HepG2 (cell line): ENCODE data around the gene HNRNPM. TPM values are rescaled to one million over a fixed set of nuclear protein-coding genes. Genes with fewer than 3 reads are reported as not detected.
A peak's percentile ranks its signal among the peaks of the same experiment; 100 is the strongest.

Experiments used
- ARHGAP35 ChIP-seq: sonication (generic); formaldehyde crosslinking; IDR thresholded peaks from 2 replicates; pipeline ENCODE4 v1.9.0; 2022; ENCODE audit warnings: mild to moderate bottlenecking, inconsistent platforms, moderate library complexity, missing genetic modification reagents, borderline replicate concordance
- BHLHE40 ChIP-seq: IDR thresholded peaks from 2 replicates; pipeline ENCODE4 v1.6.1; 2011; ENCODE audit warnings: low read length, improper control_type of control experiment
- CC2D1A ChIP-seq: sonication (generic); formaldehyde crosslinking; IDR thresholded peaks from 2 replicates; pipeline ENCODE4 v1.8.1; 2023; ENCODE audit warnings: mild to moderate bottlenecking, missing genetic modification reagents
- DNMT1 ChIP-seq: sonication (generic); formaldehyde crosslinking; IDR thresholded peaks from 2 replicates; pipeline ENCODE4 v1.5.1; 2020; ENCODE audit warnings: mild to moderate bottlenecking, missing genetic modification reagents
- FOXA1 ChIP-seq, 2 experiments: fragments of 450-650 bp in 1 of 2; sonication (generic) in 1 of 2; formaldehyde crosslinking in 1 of 2; IDR thresholded peaks; 2 replicates each; pipeline versions ENCODE4 v1.4.0 to v1.6.1; 2016 to 2020; ENCODE audit warnings: missing genetic modification reagents in 1 of 2
- FOXJ3 ChIP-seq: sonication (generic); formaldehyde crosslinking; IDR thresholded peaks from 2 replicates; pipeline ENCODE4 v1.4.0; 2020; ENCODE audit warnings: missing genetic modification reagents, mild to moderate bottlenecking, borderline replicate concordance
- HOXA3 ChIP-seq: sonication (generic); formaldehyde crosslinking; IDR thresholded peaks from 2 replicates; pipeline ENCODE4 v1.5.0; 2020; ENCODE audit warnings: missing genetic modification reagents
- HOXA5 ChIP-seq: sonication (generic); formaldehyde crosslinking; IDR thresholded peaks from 2 replicates; pipeline ENCODE4 v1.4.0; 2020; ENCODE audit warnings: missing genetic modification reagents
- JUNB ChIP-seq: sonication (generic); formaldehyde crosslinking; IDR thresholded peaks from 2 replicates; pipeline ENCODE4 v1.8.0; 2022; ENCODE audit warnings: missing genetic modification reagents, mild to moderate bottlenecking, borderline replicate concordance
- KMT2A ChIP-seq: sonication (generic); formaldehyde crosslinking; IDR thresholded peaks from 2 replicates; pipeline ENCODE4 v1.4.0; 2020; ENCODE audit warnings: missing genetic modification reagents
- MTERF4 ChIP-seq: sonication (generic); formaldehyde crosslinking; IDR thresholded peaks from 2 replicates; pipeline ENCODE4 v1.8.0; 2023; ENCODE audit warnings: mild to moderate bottlenecking, missing genetic modification reagents
- PHF20 ChIP-seq: sonication (generic); formaldehyde crosslinking; IDR thresholded peaks from 2 replicates; pipeline ENCODE4 v1.5.0; 2020; ENCODE audit warnings: mild to moderate bottlenecking, missing genetic modification reagents
- RCOR2 ChIP-seq: IDR thresholded peaks from 2 replicates; pipeline ENCODE4 v1.6.1; 2016; ENCODE audit warnings: missing biosample characterization, missing genetic modification reagents
- TEAD3 ChIP-seq: optimal IDR thresholded peaks from 2 replicates; pipeline ENCODE3; 2016; ENCODE audit warnings: borderline replicate concordance
- TEF ChIP-seq: sonication (generic); formaldehyde crosslinking; IDR thresholded peaks from 2 replicates; pipeline ENCODE4 v1.5.0; 2020; ENCODE audit warnings: missing genetic modification reagents
- TFAP4 ChIP-seq: sonication (generic); IDR thresholded peaks from 2 replicates; pipeline ENCODE4 v1.6.1; 2016; ENCODE audit warnings: low read depth, borderline replicate concordance
- THRA ChIP-seq: sonication (generic); formaldehyde crosslinking; IDR thresholded peaks from 2 replicates; pipeline ENCODE4 v1.4.0; 2020; ENCODE audit warnings: missing genetic modification reagents, borderline replicate concordance
- THYN1 ChIP-seq: sonication (generic); formaldehyde crosslinking; IDR thresholded peaks from 2 replicates; pipeline ENCODE4 v1.8.1; 2023; ENCODE audit warnings: low read depth, mild to moderate bottlenecking, moderate library complexity, missing genetic modification reagents, borderline replicate concordance
- ZMAT3 ChIP-seq: sonication (generic); formaldehyde crosslinking; conservative IDR thresholded peaks from 2 replicates; pipeline ENCODE4 v1.7.0; 2021; ENCODE audit warnings: missing genetic modification reagents
- ZNF543 ChIP-seq: sonication (generic); formaldehyde crosslinking; IDR thresholded peaks from 2 replicates; pipeline ENCODE4 v1.4.0; 2020; ENCODE audit warnings: mild to moderate bottlenecking, missing genetic modification reagents
- ZNF597 ChIP-seq: sonication (generic); formaldehyde crosslinking; IDR thresholded peaks from 2 replicates; pipeline ENCODE4 v1.5.0; 2020; ENCODE audit warnings: missing genetic modification reagents
- ZZZ3 ChIP-seq: sonication (generic); formaldehyde crosslinking; IDR thresholded peaks from 2 replicates; pipeline ENCODE4 v1.4.0; 2020; ENCODE audit warnings: missing genetic modification reagents, mild to moderate bottlenecking, borderline replicate concordance
- polyA plus RNA-seq, 8 experiments: library from polyadenylated mRNA; depleted of rRNA in 3 of 8; stranded (reverse) in 7 of 8; unstranded in 1 of 8; fragments of >200 nt; fragmentation: Illumina TruSeq in 4 of 8; extraction: Trizol in 4 of 8; gene quantifications; 2 replicates each; pipeline versions ENCODE4 v1.2.1 to v1.2.3, GENCODE V29; 2011 to 2016; ENCODE audit warnings: low read depth in 4 of 8, missing spikeins in 1 of 8, mixed read lengths in 1 of 8; ENCODE audit not compliant: insufficient read depth in 1 of 8
- total RNA-seq, 5 experiments: library from RNA; depleted of rRNA; stranded (reverse); fragments of >200 nt; fragmentation: Illumina TruSeq; extraction: Trizol; gene quantifications; 2 replicates each; pipeline ENCODE4 v1.2.3, GENCODE V29; 2016; ENCODE audit warnings: low read depth in 1 of 5
- TF ChIP-seq, protein P1 (sequence below): sonication (generic); formaldehyde crosslinking; IDR thresholded peaks from 2 replicates; pipeline ENCODE4 v1.8.0; 2022; ENCODE audit warnings: mild to moderate bottlenecking, missing genetic modification reagents, moderate library complexity

HNRNPM gene
- total and polyA plus RNA-seq, 2 of the 13 experiments (the other 11 are each of a cell fraction or from before 2014, with no cell fraction given), result 56.7 to 102 TPM

DNA sequence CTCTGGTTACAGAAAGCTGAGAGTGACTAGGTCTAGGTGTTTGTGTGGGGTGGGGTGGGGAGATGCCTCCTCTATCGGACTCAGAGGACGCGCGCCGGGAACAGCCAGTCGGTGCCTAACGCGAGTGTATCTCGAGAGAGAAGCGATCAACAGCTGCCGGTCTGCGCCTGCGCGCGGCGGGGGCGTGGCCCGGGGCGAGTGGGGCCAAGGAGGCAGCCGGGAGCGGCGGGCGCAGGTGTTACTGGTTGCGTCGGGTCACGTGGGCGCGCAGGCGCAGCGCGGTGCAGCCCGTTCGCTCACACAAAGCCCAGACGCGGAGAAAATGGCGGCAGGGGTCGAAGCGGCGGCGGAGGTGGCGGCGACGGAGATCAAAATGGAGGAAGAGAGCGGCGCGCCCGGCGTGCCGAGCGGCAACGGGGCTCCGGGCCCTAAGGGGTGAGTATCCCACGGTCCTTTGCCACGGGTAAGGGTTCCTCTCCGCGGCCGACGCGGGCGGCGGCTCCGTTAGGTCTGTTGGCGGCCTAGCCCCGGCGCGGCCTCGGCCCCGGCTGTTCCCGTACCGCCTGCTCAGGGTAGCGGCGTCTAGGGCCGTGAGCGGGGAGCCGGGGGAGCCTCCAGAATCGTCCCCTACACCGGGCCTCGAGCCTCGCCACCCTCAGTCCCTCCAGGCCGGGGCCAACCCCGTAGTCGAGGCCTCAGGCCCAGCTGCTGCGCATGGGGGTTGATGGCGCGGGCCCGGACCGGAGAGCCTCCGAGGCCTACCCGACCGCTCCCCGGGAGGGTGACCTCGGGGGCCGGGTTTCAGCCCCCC is at the start of gene HNRNPM (continued):
- TF ChIP-seq THRA, result no peak
- TF ChIP-seq BHLHE40, result peak; percentile 74
- peak; percentile 54; the same call in 1 of the 2 replicates for TF ChIP-seq MTERF4 (CRISPR knock-in tag)
- TF ChIP-seq THYN1 (CRISPR knock-in tag), result no peak
- peak; percentile 51; the same call in 1 of the 2 replicates for TF ChIP-seq ZZZ3 (CRISPR knock-in tag)
- TF ChIP-seq HOXA3 (CRISPR knock-in tag), result peak; percentile 92
- TF ChIP-seq CC2D1A (CRISPR knock-in tag), result no peak
- peak; percentile 69 for TF ChIP-seq PHF20 (CRISPR knock-in tag)
- peak; percentile 57; the same call in 1 of the 2 replicates for TF ChIP-seq ARHGAP35
- 0 out of 2 replicates have a peak, but pooled peaks have one; percentile 20 for TF ChIP-seq FOXJ3 (CRISPR knock-in tag)
- no peak for TF ChIP-seq TEAD3 (CRISPR knock-in tag)
- 0 out of 2 replicates have a peak, but pooled peaks have one; percentile 21 for TF ChIP-seq DNMT1 (CRISPR knock-in tag)
- TF ChIP-seq ZMAT3 (CRISPR knock-in tag), result peak; percentile 85; the same call in 1 of the 2 replicates
- 0 out of 2 replicates have a peak, but pooled peaks have one; percentile 19 for TF ChIP-seq TEF (CRISPR knock-in tag)
- peak; percentile 14 for TF ChIP-seq ZNF543 (CRISPR knock-in tag)
- TF ChIP-seq FOXA1 (IDR thresholded peaks at IDR 0.05), result no peak
- TF ChIP-seq FOXA1 (CRISPR knock-in tag; IDR thresholded peaks at IDR 0.05), result 0 out of 2 replicates have a peak, but pooled peaks have one; percentile 3
- 0 out of 2 replicates have a peak, but pooled peaks have one; percentile 52 for TF ChIP-seq ZNF597 (CRISPR knock-in tag)
- TF ChIP-seq TFAP4, result no peak
- peak; percentile 55; the same call in 1 of the 2 replicates for TF ChIP-seq KMT2A (CRISPR knock-in tag)
- TF ChIP-seq HOXA5, result peak; percentile 85; the same call in 1 of the 2 replicates
- TF ChIP-seq, protein P1, sequence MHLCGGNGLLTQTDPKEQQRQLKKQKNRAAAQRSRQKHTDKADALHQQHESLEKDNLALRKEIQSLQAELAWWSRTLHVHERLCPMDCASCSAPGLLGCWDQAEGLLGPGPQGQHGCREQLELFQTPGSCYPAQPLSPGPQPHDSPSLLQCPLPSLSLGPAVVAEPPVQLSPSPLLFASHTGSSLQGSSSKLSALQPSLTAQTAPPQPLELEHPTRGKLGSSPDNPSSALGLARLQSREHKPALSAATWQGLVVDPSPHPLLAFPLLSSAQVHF (CRISPR knock-in tag), result 0 out of 2 replicates have a peak, but pooled peaks have one; percentile 2
- TF ChIP-seq JUNB (CRISPR knock-in tag), result no peak
- TF ChIP-seq RCOR2 (CRISPR knock-in tag), result no peak
